Erythroblast (primary cell): ENCODE measurements around the gene PARD3.

Source experiments
- GATA1 ChIP-seq: IDR thresholded peaks from 2 replicates; pipeline ENCODE4 v1.6.1; 2011; ENCODE audit warnings: low read depth, mild to moderate bottlenecking, control low read depth, low read length, moderate library complexity
- POLR2A ChIP-seq: IDR thresholded peaks from 2 replicates; pipeline ENCODE4 v1.6.1; 2011; ENCODE audit warnings: mild to moderate bottlenecking, low read length

- TF ChIP-seq POLR2A (no peak), GATA1 (no peak)
These were observed 19.0 kb downstream of the PARD3 start for GRCh38 chr10:34796133-34796532.
